CD4-positive, alpha-beta T cell treated with Interleukin-17A for 4 hours (primary cell): ENCODE measurements around the gene TMEM45B.
"Not testable (repeated sequence)": the region's sequence is repeated elsewhere in the genome, so short reads cannot be mapped to it uniquely, and the experiment has no call there.

Source experiments
- DNase-seq: peaks from one replicate; pipeline ENCODE4 v3.0.0-alpha.2; 2020; ENCODE audit warnings: mixed read lengths

TMEM45B gene

DNA sequence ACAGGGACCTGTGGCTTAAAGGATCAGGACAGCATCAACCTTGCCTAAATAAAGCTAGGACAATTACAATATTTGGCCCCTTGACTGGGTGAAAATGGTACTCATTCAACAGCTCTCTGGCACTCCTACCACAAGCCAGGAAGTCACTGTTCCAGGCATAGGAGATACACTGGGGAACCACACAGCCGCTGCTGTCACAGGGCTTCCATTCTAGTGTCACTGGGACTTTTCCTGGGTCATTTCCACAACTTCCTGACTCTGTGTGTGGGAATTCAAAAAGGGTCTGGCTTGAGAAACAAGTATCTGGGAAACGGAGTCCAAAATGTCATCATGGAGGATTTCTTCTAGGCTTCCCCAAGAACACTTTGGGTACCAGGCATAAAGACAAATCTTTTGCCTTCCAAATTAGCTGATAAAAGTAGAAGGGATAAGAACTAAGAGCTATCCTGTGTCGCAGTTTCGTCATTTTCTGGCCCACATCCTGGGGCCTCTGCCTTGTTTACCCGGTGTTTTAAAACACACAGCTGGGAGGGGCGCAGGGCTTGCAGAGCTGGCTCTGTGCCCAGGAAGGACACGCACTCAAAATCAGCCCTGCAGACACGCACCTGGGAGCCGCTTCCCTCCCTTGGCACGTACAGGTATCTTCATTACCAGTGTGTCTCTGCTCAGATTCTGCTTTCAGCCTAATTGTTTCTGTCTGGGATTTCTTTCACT lies 38.0 kb downstream of the TMEM45B start:
- peak; percentile 90 for DNase-seq

DNA sequence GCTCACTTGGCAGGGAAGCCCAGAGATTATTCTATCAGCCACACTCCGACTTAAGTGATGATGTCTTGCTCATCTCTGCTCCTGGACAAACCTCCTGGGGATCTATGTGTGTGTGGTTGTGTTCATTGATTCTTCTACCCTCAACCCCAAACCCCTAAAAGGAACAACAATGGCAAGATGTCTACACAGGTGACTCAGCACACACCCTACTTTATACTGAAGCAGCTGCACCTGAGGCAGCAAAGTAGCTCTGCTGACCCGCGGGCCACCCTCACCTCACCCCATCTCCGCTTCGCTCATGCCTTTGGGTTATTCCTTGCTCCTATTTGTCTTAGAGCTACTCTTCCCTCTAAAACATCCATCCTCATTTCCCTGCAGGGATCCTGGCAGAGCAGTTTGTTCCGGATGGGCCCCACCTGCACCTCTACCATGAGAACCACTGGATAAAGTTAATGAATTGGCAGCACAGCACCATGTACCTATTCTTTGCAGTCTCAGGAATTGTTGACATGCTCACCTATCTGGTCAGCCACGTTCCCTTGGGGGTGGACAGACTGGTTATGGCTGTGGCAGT lies 38.7 kb downstream of the TMEM45B start:
- peak; percentile 44 for DNase-seq

DNA sequence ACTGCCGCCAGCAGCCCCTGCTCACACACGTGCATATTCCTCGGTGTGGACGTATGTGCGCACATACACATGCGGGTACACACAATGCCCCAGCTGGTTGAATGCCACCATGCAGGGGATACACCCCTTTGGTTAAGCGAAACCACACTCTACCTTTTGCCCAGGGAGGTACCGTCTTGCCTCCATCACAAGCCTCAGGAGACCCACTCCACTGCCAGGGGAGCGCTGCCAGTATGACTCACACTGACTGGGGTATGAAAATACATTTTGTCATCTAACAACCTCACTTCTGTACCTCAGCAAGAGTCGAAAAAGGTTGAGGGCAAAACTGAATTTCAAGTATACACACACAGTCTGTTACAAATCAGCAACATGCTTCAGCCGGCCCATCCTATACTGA lies 39.4 kb downstream of the TMEM45B start:
- peak; percentile 46 for DNase-seq

DNA sequence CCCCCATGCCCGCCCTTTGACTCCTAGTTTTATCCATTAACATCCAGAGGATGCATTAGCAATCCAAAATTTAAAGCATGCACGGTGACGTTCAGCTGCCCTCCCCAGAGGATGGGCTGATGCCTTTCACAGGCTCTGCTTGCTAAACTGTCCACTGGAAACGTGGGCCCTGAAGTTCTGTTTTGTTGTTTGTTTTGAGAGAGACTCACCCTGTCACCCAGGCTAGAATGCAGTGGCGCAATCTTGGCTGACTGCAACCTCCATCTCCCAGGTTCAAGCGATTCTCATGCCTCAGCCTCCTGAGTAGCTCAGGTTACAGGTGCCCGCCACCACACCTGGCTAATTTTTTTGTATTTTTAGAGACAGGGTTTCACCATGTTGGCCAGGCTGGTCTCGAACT lies 40.4 kb downstream of the TMEM45B start:
- no peak for DNase-seq

DNA sequence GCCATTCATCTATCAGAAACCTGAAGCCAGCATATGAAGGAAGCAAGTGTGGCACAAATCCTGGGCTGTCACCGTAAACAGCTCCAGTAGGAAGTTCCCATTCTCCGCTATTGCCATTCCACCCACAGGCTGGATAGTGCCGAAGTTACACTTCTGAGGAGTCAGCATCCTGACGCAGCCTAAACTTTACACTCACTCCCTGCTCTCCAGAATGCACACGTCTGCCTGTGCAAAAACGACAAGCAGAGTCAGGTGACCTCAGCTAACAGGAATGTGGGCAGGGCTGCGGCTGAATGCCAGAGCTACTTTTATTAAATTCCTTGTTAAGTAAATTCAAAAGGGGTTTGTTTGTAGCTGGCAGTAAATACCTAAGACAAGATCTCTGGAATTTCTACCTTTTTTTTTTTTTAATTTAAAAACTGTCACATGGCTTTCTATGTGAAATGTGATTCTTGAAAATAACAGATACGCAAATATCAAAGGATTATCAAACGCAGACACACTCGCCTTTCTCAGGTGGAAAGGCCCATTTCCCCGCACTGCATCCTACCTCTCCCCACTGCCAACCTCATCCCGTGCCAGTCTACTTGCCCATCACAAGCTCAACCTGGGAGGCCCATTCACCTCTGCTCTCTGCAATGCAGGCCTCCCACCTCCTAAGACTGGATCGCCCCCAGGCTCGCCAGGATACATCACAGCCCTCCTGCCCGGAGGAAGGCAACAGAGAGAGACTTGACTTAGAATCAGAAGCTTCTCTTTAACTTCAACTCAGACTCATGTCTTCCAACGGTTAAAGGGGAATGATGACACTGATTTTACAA lies 46.3 kb downstream of the TMEM45B start:
- DNase-seq = no peak

DNA sequence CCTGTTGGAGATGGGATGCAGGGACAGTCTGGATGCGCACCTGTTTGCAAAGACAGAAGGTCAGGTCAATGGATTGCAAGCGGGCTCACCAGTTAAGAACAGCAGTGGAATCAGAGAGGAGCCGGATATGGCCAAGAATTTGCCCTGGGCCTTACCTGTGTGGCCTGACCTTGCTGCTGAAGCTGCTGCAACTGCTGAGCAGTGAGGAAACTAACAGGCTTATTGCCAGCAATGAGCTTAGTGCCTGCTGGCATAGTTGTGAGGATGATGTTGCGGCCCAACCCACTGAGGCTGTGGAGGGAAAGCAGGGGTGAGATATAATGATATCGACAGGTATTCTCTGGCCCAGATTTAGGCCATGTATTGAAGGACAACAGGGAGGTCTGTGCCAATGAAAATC lies 49.2 kb downstream of the TMEM45B start:
- DNase-seq = no peak

DNA sequence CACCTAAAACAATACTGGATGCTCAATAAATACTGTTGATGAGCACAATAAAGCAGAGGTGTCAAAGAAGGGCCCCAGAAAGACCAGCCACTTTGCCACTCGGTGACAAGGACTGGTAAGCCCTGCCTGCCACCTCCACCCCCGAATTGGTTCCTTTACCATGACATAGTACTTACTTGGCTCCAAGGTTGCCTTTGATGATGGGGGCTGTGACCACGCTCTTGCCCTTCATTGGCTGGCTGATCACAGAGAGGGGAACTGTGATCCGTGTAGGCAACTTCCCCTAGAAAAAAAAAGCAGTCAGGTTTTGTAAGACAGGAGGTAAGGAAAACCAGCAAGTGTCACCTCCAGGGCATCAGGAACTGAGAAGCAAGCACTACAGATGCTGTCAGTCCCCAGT lies 50.1 kb downstream of the TMEM45B start:
- DNase-seq = peak; percentile 36

DNA sequence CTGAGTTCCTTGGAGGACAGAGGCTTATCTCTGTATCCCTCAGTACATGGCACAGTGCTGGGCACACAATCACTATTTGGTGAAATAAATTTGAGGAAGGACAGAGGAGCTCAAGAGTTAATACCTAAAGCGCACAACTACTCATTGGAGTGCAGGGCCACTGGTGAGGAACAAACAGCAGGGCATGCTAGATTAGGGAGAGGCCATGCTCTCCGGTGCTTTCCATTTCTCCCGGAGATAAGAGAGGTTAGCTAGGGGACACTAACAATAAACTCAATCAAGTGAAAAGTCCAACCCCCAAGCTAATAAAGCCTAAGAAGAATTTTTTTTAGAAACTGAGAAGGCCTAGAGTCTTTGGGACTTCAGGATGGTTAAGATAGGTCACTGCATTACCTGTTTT lies 50.7 kb downstream of the TMEM45B start:
- DNase-seq = no peak

DNA sequence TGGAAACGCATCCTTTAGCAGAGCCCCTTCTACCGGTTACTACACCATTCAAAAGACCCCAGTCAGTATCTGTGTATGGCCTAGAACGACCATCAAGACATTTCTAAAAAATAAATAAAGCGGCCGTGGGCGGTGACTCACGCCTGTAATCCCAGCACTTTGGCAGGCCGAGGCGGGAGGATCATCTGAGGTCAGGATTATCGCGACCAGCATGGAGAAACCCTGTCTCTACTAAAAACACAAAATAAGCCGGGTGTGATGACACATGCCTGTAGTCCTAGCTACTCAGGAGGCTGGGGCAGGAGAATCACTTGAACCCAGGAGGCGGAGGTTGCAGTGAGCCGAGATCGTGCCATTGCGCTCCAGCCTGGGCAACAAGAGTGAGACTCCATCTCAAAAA lies 53.0 kb downstream of the TMEM45B start:
- not testable (repeated sequence) for DNase-seq

DNA sequence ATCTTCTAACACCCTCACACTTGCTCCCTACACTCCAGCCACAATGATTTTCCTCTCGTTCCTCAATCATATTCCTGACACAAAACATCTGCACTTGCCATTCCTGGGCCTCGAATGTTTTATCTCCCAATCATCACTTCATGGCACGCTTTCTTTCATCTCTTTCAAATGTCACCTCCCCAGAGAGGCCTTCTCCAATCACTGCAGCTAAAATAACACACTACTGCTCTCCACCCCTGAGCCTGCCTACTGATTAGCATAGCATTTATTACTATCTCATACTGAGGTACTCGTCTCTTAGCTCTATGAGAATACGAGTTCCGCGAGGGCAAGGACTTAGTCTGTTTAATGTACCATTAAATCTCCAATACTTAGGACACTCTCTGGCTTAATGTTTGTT lies 56.3 kb downstream of the TMEM45B start:
- no peak for DNase-seq

DNA sequence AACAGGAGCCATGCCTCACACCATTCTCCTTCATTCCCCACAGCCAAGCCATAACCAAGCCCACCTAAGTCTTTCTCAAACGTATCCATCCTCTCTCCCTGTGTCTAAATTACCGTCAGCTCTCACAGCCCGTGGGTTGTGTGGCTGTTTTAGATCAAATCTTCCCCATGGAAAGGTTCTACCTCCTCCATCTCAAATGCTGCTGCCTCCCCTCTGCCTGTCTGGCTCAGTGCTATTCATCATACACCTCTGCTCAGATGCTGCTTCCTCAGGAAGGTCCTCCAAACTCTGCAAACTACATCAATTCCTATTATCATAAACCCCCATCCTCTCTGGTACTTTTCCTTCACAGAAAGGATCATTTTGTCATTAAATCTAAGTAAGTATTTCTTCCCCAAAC lies 64.7 kb downstream of the TMEM45B start:
- DNase-seq = no peak

DNA sequence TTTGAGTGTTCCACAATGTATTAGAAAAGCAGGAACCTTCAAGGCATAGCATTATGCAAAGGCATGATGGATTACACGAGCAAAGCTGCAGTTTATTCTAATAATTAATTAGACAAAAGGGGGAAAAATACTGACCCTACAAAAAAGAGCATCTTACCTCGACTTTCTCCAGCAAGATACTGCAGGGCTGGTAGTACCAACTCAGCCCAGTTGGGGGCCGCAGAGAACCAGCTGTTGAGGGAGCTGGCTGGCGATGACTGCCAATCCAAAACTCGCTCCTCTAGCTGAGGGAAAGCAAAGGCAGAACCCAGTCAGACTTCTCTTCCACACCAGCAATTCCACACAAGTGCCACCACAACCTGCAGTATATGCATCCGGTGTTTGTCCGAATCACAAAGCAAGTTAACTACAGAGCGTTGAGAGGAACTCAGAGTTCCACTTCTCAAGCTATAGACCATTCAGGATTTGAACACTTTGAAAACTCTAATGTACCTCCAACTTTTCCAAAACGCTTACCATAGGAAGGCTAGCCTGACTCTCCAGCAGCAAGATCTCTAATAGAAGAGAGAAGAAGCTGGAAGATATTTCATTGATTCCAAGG lies 66.0 kb downstream of the TMEM45B start:
- DNase-seq = peak; percentile 63

DNA sequence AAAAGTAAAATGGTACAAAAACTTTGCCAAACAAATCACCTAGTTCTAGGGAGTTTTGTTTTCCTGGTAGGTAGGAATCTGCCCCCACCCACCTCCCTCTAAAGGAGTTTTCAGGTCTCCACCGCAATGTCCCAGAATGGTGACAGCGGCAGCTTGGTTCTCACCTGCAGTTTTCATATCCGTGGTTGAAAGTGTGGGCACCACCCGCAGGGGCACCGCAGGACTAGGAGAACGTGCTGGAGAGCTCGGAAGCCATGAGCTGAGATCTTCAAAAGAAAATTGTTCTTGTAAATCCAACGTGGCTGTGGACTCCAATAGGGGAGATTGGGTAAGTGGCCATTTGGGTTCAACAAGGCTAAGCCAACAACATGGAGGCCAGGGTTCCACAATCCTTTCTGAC lies 68.9 kb downstream of the TMEM45B start:
- DNase-seq = no peak

DNA sequence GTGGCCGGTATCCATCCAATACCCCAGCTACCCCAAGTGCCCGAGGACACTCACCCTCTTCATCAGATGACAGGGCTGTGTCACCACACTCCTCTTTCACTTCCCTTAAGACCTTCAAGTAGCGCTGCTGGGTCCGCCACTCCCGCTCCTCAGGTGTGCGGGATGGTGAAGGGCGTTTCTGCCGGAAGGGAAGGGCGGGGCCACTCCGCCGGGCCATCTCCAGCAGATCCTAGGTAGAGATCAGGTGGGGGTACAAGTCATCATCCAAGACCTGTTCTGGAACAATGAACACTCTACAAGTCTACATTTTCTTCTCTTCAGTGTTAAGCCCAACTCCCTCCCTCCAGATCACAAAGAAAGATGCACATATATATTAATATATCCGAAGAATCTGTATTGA lies 69.7 kb downstream of the TMEM45B start:
- DNase-seq = no peak

DNA sequence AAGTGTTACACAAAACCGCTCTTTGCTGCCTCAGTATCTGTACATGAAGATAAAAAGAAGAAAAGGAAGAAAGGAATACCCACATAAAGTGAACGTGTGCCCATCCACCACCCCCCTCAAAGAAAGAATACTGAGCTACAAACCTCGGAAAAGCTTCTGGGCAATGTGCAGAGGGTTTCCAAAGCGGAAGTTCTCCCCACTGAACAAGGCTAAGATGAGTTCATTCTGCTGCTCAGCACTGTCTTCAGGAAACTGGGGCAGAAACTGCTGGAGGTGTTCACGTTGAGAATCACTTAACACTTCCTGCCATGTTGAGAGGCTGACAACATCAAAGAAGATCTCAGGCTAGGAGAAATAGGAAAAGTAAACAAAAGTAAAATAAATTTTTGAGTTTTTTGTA lies 72.8 kb downstream of the TMEM45B start:
- DNase-seq = peak; percentile 63

DNA sequence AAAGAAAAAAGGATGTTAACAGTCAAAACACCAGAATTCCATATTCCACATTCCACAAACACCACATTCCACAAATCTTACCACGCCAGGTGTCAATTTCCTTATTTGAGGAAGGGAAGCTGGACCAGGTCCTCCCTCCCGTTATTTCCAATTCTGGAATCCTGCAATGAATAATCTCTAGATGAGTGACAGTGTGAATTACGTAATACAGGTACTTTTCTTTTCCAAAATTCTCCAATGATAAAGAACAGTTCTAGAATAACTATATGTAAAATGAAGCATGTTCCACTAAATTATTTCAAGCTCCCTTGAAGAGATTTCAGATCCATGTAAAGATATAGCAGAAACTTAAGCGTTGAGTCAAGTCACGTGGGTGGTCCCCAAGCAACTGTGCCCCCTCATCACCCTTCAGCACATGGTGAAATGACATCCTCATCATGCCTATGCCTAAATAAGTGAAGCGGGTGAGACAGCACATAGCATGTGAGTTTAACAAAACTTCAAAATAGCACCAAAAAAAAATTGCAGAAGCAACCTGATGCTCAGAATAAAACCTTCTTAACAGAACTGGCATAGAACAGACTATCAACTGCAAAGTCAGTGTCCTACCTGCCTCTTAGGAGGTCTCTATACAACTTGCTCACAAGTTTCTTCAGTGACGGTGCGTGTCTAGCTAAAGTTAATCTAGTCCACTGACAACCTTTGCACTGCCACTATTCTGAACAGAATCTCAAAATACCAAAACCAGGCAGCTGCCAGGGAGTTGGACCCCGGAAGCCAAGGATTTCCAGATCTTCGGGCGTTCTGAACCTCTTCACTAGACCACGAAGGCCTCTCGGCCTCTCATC lies 78.9 kb downstream of the TMEM45B start:
- DNase-seq = no peak

DNA sequence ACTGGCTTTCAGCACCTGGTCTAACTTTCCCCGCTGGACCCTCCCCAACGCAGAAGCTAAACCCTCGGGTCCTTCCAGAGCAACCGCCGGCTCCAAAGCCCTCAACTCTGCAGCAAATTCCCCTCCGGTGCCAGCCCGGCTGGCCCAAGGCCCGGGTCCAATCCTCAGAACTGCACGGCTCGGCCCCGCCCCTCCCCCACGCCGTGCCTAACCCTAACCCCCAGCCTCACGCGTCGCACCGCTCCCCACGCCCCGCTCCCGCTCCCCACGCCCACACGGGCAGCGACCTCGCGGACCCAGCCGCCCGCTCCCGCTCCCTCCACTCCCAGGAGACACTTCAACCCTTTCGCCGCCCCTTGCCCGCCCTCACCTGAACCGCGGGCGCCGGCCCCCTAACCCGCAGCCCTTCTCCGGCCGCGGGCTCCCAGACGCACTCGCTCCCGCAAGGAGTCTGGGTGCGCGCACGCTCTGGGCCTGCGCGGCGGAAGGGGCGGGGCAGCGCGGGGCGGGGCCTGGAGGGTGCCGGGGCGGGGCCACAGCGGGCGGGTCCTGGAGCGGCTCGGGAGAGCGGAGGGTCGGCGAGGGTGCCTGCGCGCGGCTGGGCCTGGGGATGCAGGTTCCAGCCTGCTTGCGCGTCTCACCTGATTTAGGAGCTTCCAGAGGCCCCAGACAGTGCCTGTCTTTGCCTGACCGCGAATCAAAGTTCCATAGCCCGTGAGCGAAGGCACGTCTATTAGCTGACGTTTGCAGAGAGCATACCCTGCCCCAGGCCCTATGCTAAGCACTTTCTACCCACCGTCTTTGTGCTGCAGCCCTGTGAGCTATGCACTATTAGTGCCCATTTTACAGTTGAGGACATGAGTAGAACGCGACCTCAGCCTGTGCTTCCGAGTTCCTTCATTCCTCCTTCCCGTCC lies 79.7 kb downstream of the TMEM45B start, which contains the start of gene NFRKB:
NFRKB (minus strand) TSS at position 453 of the 916 bp plus-strand sequence. CDS start 2,729 bp downstream, outside the sequence.
- peak; percentile 90 for DNase-seq

DNA sequence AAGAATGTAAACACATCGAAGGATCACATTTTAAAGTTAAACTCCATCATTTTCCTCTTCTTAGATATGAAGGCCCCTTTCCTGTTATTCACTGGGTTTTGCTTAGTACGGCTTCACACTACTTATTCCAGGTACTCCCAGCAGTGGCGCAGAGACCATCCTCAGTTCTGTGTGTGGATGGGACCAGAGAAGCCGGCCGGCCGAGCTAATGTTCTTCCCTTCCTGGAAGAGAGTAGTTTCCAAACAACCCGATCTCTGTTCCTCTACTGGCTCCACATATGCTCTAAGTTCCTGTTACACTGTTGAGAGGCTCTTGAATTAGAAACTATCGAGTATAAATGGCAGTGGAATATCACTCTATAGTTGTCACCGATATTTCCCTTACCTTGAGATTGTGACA lies 80.4 kb downstream of the TMEM45B start:
- no peak for DNase-seq

DNA sequence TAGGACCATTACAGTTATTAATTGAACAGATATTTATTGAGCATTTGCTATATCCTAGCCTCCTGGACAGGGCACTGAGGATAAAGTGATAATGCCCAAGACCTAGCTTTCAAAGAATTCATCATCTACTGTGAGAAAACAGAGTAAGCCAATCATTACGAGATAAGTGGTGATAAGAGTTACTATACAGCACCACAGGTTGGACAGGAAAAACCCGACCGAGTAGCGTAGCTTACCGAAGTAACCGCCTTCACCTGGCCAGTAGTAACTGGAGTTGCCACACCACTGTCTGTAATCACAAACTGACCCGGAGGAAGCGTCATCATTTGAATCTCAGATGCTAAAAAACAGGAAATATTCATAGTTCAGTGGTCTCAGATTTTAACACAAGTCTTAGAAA lies 89.8 kb downstream of the TMEM45B start:
- DNase-seq = no peak
